GM21737 (cell line): Measurements from ENCODE around the gene SIK3.
A peak's percentile ranks its signal among the peaks of the same experiment; 100 is the strongest.
"Not testable (repeated sequence)": the region's sequence is repeated elsewhere in the genome, so short reads cannot be mapped to it uniquely, and the experiment has no call there.

ENCODE experiments used
- ATAC-seq: cut with Tn5 transposase; IDR thresholded peaks from one replicate; pipeline ENCODE4 v1.9.1; 2021; ENCODE audit warnings: mild to moderate bottlenecking, moderate library complexity; ENCODE audit not compliant: unreplicated experiment

The SIK3 gene

GRCh38 chr11:117098269-117099232 lies at the start of gene SIK3:
TSS of gene SIK3 (minus strand) at chr11:117098428. CDS start at chr11:117098415, 13 bp downstream.
- peak; percentile 75 for ATAC-seq

DNA sequence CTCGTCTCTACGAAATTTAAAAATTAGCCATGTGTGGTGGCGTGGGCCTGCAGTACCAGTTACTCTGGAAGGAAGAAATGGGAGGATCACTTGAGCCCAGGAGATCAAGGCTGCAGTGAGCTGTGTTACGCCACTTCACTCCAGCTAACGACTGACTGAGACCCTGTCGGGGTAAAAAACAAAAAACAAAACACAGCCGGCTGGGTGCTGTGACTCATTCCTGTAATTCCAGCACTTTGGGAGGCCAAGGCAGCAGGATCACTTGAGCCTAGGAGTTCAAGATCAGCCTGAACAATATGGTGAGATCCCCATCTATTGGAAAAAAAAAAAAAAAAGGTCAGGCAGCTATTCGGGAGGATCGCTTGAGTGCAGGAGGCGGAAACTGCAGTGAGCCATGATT lies 48.3 kb upstream of the SIK3 start:
- no peak for ATAC-seq

- ATAC-seq: no peak
These were observed 47.1 kb upstream of the SIK3 start for GRCh38 chr11:117145393-117145761.

DNA sequence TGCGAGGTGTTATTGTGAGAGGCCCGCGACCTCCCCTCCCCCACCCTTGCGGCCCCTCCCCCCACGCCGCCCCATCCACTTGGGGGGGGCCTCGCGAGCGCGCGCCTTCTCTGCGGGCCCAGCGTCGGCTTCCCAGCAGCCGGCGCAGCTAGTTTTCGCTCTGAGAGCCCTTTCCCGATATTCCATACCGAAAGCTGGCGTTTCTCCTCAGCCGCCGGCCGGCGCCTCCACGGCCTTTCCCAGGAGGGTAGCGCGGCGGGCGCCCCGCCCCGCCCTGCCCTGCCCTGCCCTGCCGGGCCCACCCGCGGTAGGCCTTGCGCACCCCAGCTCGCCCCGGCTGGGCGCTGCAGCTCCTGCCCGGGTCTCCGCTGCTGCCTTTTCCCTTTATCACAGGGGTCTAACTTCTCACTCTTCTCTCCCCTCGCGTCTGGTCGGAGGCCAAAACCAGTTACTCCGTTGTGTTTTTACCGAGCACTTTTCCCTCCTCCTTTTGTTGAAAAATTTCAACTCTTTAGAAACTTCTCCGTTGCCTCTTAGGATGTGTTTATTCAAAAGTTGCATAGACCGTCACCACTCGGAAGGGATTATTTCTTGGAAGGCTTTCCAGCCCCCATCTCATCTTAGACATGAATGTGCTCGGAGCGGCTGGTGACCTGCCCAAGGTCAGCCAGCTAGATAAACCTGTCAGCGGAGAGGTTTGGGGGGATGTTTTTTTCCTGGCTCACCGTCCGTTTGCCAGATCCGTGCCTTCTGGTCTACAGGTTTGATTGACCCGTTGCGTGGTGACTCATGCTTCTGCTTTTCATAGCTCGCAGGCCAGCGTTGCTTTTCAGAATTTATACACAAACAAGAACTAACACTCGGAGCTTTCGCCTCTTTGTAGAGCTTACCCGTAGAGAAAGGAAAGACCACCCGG lies 46.5 kb upstream of the SIK3 start:
- peak; percentile 43 for ATAC-seq

DNA sequence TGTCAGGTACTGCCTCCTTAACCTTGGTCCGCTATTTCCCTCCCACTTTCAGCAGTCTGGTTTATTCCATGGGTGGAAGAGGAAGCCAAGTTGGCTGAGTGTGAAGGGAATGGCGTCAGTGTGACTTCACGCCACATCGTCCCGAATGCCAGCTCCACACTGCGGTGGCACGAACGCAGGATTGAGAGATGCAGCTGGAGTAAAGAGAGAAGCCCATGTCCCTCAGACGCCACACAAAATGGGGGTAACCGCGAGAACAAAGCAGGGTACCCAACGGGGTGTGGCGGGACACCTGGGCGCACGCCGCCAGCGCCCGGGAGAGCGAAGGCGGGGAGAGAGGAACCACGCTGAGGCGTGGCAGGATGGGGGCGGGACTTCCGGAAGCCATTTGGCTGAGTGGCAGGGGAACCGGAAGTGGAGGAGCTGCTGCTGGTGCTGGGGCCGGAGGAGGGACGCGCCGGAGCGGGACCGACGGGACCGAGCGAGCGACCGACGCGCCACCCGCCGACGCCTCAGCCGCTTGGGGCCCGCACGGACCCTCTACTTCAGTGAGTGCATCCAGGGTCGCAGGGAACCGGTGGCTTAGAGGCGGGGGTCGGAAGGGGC lies 45.7 kb upstream of the SIK3 start, which contains the start of gene PAFAH1B2:
PAFAH1B2 (plus strand) TSS at position 417 of the 606 bp plus-strand sequence. CDS start 8,161 bp downstream, outside the sequence.
- ATAC-seq: peak; percentile 98

GRCh38 chr11:117143390-117143789 lies 45.2 kb upstream of the SIK3 start:
- ATAC-seq: no peak

DNA sequence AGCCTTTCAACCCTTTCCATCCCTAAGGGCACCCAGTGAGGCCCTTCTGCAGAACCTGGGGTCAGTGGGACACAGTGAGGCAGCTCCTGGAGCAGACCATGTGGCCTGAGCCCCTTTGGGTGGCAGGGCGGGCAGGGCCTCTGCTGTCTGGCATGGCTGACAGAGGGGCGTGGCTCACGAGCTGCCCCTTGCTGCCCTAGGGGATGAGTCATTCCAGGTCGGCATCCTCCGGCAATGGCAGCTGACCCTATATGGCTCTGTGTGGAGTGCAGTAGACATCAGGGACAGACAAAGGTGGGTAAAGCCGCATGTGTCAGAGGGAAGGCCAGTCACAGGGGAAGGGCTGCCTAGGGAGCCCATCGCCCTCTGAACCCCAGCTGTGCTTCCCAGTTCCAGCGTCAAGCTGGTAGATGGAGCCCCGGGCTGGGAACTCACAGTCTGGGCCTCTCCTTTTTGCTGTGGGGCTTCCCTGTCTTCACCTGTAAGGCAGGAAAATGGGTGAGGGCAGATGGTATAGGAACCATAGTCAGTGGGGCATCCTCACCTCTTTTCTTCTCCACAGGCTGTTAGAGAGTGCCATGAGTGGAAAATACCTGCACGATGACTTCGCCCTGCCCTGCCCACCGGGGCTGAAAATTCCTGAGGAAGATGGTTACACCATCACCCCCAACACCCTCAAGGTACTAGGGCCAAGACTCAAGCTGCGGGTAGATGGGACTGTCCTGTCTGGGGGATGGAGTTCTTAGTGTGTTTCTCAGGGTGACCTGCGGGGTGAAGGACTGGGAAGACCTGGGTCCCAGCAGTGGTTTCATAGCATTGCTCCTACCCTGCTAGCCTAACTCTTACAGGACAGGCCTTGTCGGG lies 39.2 kb upstream of the SIK3 start:
- ATAC-seq: not testable (repeated sequence)

GRCh38 chr11:117134979-117135378 lies 36.8 kb upstream of the SIK3 start:
- not testable (repeated sequence) for ATAC-seq

DNA sequence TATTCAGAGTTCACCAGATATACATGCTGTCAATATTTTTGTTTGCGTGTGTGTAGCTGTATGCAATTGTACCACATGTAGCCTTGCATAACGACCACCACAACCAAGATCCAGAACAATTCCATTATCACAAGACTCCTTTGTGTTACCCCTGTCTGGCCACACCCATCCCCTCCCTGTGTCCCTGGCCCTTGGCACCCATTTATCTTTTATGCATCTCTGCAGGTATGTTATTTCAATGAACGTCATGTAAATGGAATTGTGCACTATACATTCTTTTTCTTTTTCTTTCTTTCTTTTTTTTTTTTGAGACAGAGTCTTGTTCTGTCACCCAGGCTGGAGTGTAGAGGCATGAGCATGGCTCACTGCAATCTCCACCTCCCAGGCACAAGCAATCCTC lies 36.2 kb upstream of the SIK3 start:
- ATAC-seq: no peak

DNA sequence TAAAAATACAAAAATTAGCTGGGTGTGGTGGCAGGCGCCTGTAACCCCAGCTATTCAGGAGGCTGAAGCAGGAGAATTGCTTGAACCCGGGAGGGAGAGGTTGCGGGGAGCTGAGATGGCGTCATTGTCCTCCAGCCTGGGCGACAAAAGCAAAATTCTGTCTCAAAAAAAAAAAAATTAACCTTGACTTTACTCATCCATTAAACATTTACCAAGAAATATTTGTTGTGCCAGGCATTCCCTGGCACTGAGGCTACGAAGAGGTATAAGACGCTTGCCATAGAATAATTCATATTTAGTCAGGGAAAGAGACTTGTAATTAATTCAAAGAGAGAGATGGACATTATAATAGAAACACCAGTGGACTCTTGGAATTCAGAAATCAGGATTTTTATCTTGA lies 32.7 kb upstream of the SIK3 start:
- no peak for ATAC-seq

DNA sequence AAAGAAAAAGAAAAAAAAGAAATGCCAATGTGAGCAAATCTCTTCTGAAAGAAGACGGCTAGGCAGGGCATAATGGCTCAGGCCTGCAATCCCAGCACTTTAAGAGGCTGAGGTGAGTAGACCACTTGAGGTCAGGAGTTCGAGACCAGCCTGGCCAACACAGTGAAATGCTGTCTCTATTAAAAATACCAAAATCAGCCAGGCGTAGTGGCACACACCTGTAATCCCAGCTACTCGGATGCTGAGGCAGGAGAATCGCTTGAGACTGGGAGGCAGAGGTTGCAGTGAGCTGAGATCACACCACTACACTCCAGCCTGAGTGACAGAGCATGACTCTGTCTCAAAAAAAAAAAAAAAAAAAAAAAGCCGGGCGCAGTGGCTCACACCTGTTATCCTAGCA lies 32.2 kb upstream of the SIK3 start:
- ATAC-seq: not testable (repeated sequence)

GRCh38 chr11:117128289-117128688 lies 30.1 kb upstream of the SIK3 start:
- ATAC-seq: no peak

DNA sequence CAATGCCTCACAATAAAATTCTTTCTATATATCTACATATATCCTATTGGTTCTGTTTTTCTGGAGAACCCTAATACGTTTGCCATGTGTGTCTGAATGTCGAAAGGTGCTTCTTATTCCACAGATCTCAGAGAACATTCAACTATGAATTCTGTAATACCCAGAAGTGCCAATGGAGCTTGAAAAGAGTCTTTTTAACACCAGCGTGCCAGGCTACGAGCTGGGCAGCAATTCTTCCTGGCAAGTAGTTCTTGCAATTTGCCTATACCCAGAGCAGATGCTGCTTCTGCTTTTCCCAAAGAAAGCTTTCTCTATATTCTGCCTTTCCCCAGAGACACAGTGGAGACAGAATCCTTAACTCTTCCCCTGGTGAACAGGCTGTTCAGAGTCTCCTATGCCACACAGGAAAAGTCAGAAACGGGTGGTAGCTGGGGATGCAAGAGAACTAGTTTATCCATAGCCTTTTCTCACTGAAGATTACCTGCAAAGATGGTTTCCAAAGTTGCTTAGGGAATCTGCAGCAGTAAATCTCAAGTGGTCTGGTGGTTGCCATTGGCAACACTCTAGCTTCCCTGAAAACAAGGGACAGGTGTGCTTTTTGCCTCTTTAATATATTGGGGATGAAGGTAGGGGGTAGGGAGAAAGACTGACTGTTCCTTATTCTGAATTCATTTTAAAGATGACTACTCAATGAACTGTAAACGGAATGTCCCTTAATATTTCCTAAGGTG lies 29.1 kb upstream of the SIK3 start:
- ATAC-seq: no peak

DNA sequence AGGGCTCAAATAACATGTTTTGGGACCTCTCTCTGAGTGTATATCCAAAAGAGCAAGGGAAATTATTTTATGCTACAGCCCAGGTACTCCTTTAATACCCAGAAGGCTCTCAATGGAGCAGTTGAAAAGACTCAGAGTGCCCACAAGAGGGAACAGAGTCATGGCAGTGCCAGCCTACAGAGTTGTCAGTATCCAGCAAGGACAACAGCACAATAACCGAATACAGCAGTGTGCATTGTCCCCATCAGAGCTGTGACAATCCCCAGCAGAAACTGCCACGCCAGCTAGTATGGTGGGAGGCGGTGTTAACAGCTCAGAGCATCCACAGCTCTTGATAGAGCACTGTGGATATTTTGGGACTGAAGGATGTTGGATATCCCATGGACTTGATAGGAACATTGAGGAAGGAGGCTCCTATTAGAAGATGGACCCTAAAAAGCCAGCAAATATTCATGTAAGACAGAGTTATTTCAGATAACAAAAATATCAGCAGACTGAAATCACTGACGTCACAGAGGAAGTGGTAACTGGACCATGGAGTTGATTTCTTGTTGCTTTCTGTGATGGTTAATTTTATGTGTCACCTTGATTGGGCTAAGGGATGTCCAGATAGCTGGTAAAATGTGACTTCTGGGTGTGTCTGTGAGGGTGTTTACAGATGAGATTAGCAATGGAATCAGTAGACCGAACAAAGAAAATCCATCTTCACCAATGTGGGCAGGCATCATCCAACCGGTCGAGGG lies 28.2 kb upstream of the SIK3 start:
- ATAC-seq: no peak

DNA sequence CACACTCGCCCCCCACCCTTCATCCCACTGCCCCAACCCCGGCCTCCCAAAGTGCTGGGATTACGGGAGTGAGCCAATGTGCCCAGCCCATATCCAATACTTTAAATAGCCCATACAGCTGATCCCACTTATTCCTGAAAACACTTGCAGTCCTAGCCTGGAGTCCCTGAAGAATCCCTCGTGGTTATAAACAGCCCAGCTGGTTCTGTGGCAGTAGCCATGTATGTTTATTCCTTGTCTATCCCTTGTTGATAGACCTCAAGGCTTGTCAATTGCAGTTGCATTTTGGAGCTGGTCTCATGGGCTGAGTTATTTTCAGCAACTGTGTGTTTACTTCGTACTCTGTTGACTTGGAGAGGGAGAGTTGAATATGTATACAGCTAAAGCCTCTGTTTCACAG lies 24.3 kb upstream of the SIK3 start:
- no peak for ATAC-seq

GRCh38 chr11:117121176-117121575 lies 22.9 kb upstream of the SIK3 start:
- ATAC-seq: no peak

- ATAC-seq: no peak
These were observed 19.5 kb upstream of the SIK3 start for GRCh38 chr11:117117681-117118080.

DNA sequence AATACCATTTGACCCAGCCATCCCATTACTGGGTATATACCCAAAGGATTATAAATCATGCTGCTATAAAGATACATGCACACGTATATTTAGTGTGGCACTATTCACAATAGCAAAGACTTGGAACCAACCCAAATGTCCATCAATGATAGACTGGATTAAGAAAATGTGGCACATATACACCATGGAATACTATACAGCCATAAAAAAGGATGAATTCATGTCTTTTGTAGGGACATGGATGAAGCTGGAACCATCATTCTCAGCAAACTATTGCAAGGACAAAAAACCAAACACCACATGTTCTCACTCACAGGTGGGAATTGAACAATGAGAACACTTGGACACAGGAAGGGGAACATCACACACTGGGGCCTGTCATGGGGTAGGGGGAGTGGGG lies 14.7 kb upstream of the SIK3 start:
- not testable (repeated sequence) for ATAC-seq

GRCh38 chr11:117112497-117112896 lies 14.3 kb upstream of the SIK3 start:
- ATAC-seq: not testable (repeated sequence)
